ENCODE data around the gene MITF. TPM values are rescaled to one million over a fixed set of nuclear protein-coding genes. Genes with fewer than 3 reads are reported as not detected.

MITF gene
- total RNA-seq, 1 donor from 2014 or later = 19.4 TPM

GRCh38 chr3:69725994-69726571, 13.2 kb upstream of the MITF start:
- no peaks in the 10 kb centered on the region for H3K36me3 Mint-ChIP-seq (ENCODE audit: insufficient read depth)
- no peak overlapping the region for H3K27ac Mint-ChIP-seq
- TF ChIP-seq CTCF (IDR thresholded peaks at IDR 0.05; ENCODE audit: unreplicated experiment) = no peak
- no peak for DNase-seq (ENCODE audit: low spot score, unreplicated experiment)
- peaks cover 3% of the 10 kb centered on the region for H3K4me1 Mint-ChIP-seq (ENCODE audit: low read depth)
- H3K4me3 Mint-ChIP-seq (ENCODE audit: low read depth) = no peak overlapping the region
- no peaks in the 10 kb centered on the region for H3K27me3 Mint-ChIP-seq
- H3K9me3 Mint-ChIP-seq (ENCODE audit: low read depth) = no peaks in the 10 kb centered on the region

GRCh38 chr3:69729147-69729919, 9.9 kb upstream of the MITF start:
- DNase-seq (ENCODE audit: low spot score, unreplicated experiment) = no peak
- Mint-ChIP-seq H3K27me3 (peaks cover 8% of the 10 kb centered on the region), H3K9me3 (ENCODE audit: low read depth) (no peaks in the 10 kb centered on the region), H3K4me3 (ENCODE audit: low read depth) (no peak overlapping the region), H3K4me1 (ENCODE audit: low read depth) (peaks cover 3% of the 10 kb centered on the region), H3K36me3 (ENCODE audit: insufficient read depth) (no peaks in the 10 kb centered on the region), H3K27ac (no peak overlapping the region)
- no peak for TF ChIP-seq CTCF (IDR thresholded peaks at IDR 0.05; ENCODE audit: unreplicated experiment)

- Mint-ChIP-seq H3K36me3 (ENCODE audit: insufficient read depth) (no peaks in the 10 kb centered on the region), H3K27me3 (peaks cover 16% of the 10 kb centered on the region), H3K27ac (no peak overlapping the region), H3K9me3 (ENCODE audit: low read depth) (no peaks in the 10 kb centered on the region), H3K4me1 (ENCODE audit: low read depth) (peaks cover 2% of the 10 kb centered on the region), H3K4me3 (ENCODE audit: low read depth) (no peak overlapping the region)
- no peak for TF ChIP-seq CTCF (IDR thresholded peaks at IDR 0.05; ENCODE audit: unreplicated experiment)
- no peak for DNase-seq (ENCODE audit: low spot score, unreplicated experiment)
These were observed 8.2 kb upstream of the MITF start for GRCh38 chr3:69731080-69731479.

GRCh38 chr3:69735893-69736292, 3.4 kb upstream of the MITF start:
- Mint-ChIP-seq H3K27ac (no peak overlapping the region), H3K4me1 (ENCODE audit: low read depth) (peaks cover 11% of the 10 kb centered on the region), H3K36me3 (ENCODE audit: insufficient read depth) (no peaks in the 10 kb centered on the region), H3K4me3 (ENCODE audit: low read depth) (no peak overlapping the region), H3K27me3 (peaks cover 41% of the 10 kb centered on the region), H3K9me3 (ENCODE audit: low read depth) (no peaks in the 10 kb centered on the region)
- no peak for DNase-seq (ENCODE audit: low spot score, unreplicated experiment)
- TF ChIP-seq CTCF (IDR thresholded peaks at IDR 0.05; ENCODE audit: unreplicated experiment) = no peak

- Mint-ChIP-seq H3K4me3 (ENCODE audit: low read depth) (no peak overlapping the region), H3K27me3 (peaks cover 45% of the 10 kb centered on the region), H3K9me3 (ENCODE audit: low read depth) (no peaks in the 10 kb centered on the region), H3K36me3 (ENCODE audit: insufficient read depth) (no peaks in the 10 kb centered on the region), H3K27ac (no peak overlapping the region), H3K4me1 (ENCODE audit: low read depth) (peaks cover 11% of the 10 kb centered on the region)
- DNase-seq (ENCODE audit: low spot score, unreplicated experiment) = no peak
- TF ChIP-seq CTCF (IDR thresholded peaks at IDR 0.05; ENCODE audit: unreplicated experiment) = no peak
These were observed 1.9 kb upstream of the MITF start for GRCh38 chr3:69737392-69737791.

Data from progenitor cell of endocrine pancreas (in vitro differentiated cells).